Right lobe of liver (tissue), 6 donors: ENCODE data around the gene RIPK1. TPM values are rescaled to one million over a fixed set of nuclear protein-coding genes. Genes with fewer than 3 reads are reported as not detected.
A peak's percentile ranks its signal among the peaks of the same experiment; 100 is the strongest.

Source experiments
- ATAC-seq, 4 donors: fragments of 200-7000 bp; cut with Tn5 transposase; one replicate each; pipeline ENCODE4 v1.9.1; 2020; ENCODE audit warnings: mild to moderate bottlenecking in 4 of 4, moderate library complexity in 4 of 4
- DNase-seq, 3 donors: peaks; one replicate each; pipeline ENCODE4 v3.0.0-alpha.2; 2020
- H3K27ac ChIP-seq, 3 donors: fragments of 200-600 bp; one replicate each; pipeline ENCODE4 v1.8.0; 2022
- H3K27me3 ChIP-seq, 2 donors: fragments of 200-600 bp; one replicate each; pipeline ENCODE4 v1.8.0; 2022
- H3K36me3 ChIP-seq, 4 donors: fragments of 200-600 bp; sonication (generic) in 1 of 4; one replicate each; pipeline versions ENCODE4 v1.5.1 to v1.8.0; 2017 to 2022; ENCODE audit warnings: control low read depth in 1 of 4
- H3K4me1 ChIP-seq, 4 donors: fragments of 200-600 bp; sonication (generic) in 1 of 4; one replicate each; pipeline versions ENCODE4 v1.5.1 to v1.8.0; 2017 to 2022; ENCODE audit warnings: control low read depth in 1 of 4
- H3K4me3 ChIP-seq, 3 donors: fragments of 200-600 bp; one replicate each; pipeline ENCODE4 v1.8.0; 2022
- H3K9me3 ChIP-seq, 4 donors: fragments of 200-600 bp; sonication (generic) in 1 of 4; one replicate each; pipeline versions ENCODE4 v1.5.1 to v1.8.0; 2017 to 2022; ENCODE audit warnings: control low read depth in 1 of 4
- POLR2A ChIP-seq: fragments of 450-650 bp; IDR thresholded peaks from one replicate; pipeline ENCODE4 v1.6.1; 2017; ENCODE audit warnings: antibody characterized with exemption, mild to moderate bottlenecking
- WGBS: methylation state at CpG from one replicate; pipeline ENCODE4 v1.1.6; 2018; ENCODE audit warnings: low coverage, low lambda C conversion rate; ENCODE audit not compliant: insufficient coverage; ENCODE audit errors: missing lambda C conversion rate; 5-methylcytosine and 5-hydroxymethylcytosine counted together
- intact Hi-C, 2 donors: fragments of 100-400 bp; cut with DNase I; formaldehyde crosslinking; loops; one replicate each; pipeline versions ENCODE4 v1.11.2 to v1.14.1; 2022
- total RNA-seq, 6 experiments: library from RNA; depleted of rRNA in 2 of 6; stranded (reverse); fragments of >200 nt in 2 of 6; fragmentation: NEBNext Ultra II Directional in 3 of 6; extraction: Animal tissue kit (Norgen Biotek cat#: 25700) in 3 of 6; gene quantifications; one replicate each; pipeline versions ENCODE4 v1.1.0 to v1.2.4, GENCODE V29; 2016 to 2023
- TF ChIP-seq, protein P1 (sequence below), 4 donors: fragments of 200-600 bp in 3 of 4; fragments of 450-650 bp in 1 of 4; IDR thresholded peaks; one replicate each; pipeline versions ENCODE4 v1.5.1 to v1.8.0; 2016 to 2022; ENCODE audit warnings: antibody characterized with exemption in 4 of 4, mild to moderate bottlenecking in 2 of 4
- donor health status: DM: no; HTN: yes; CAD: no.
- donor health status: DM: no; HTN: no; CAD: no.
- donor health status: DM: no; HTN: no; CAD: no.
- donor health status: DM: no; HTN: yes; CAD: no.
- donor health status: DM: no; HTN: yes; CAD: no.

RIPK1 gene
- total RNA-seq, 6 experiments from 2014 or later = 13.9 to 17.6 (median 16.6) TPM

GRCh38 chr6:3036861-3037637 lies 31.2 kb upstream of the RIPK1 start:
- Histone ChIP-seq H3K4me1 (no peaks in the 10 kb centered on the region), H3K4me3 (no peak overlapping the region), H3K36me3 (no peaks in the 10 kb centered on the region), H3K27me3 (no peaks in the 10 kb centered on the region), H3K9me3 (no peaks in the 10 kb centered on the region), H3K27ac (no peak overlapping the region)
- TF ChIP-seq, protein P1, sequence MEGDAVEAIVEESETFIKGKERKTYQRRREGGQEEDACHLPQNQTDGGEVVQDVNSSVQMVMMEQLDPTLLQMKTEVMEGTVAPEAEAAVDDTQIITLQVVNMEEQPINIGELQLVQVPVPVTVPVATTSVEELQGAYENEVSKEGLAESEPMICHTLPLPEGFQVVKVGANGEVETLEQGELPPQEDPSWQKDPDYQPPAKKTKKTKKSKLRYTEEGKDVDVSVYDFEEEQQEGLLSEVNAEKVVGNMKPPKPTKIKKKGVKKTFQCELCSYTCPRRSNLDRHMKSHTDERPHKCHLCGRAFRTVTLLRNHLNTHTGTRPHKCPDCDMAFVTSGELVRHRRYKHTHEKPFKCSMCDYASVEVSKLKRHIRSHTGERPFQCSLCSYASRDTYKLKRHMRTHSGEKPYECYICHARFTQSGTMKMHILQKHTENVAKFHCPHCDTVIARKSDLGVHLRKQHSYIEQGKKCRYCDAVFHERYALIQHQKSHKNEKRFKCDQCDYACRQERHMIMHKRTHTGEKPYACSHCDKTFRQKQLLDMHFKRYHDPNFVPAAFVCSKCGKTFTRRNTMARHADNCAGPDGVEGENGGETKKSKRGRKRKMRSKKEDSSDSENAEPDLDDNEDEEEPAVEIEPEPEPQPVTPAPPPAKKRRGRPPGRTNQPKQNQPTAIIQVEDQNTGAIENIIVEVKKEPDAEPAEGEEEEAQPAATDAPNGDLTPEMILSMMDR (IDR thresholded peaks at IDR 0.05) = no peak
- no peak for TF ChIP-seq POLR2A
- ATAC-seq = peak in 3 of 4 donors; percentile 29 to 45 (median 32)
- WGBS = 59% methylated on average over 17 of the region's 19 CpGs
- DNase-seq = no peak
- intact Hi-C loops = no loop called here

GRCh38 chr6:3037638-3038365 lies 30.5 kb upstream of the RIPK1 start:
- Histone ChIP-seq H3K4me3 (no peak overlapping the region), H3K36me3 (no peaks in the 10 kb centered on the region), H3K4me1 (no peaks in the 10 kb centered on the region), H3K27me3 (no peaks in the 10 kb centered on the region), H3K27ac (no peak overlapping the region), H3K9me3 (no peaks in the 10 kb centered on the region)
- no peak for TF ChIP-seq POLR2A
- TF ChIP-seq, protein P1 (IDR thresholded peaks at IDR 0.05) = no peak
- ATAC-seq = peak in 2 of 4 donors; percentile 10 to 27
- DNase-seq = no peak
- intact Hi-C loops = no loop called here
- 44% methylated on average over 7 of the region's 7 CpGs for WGBS

DNA sequence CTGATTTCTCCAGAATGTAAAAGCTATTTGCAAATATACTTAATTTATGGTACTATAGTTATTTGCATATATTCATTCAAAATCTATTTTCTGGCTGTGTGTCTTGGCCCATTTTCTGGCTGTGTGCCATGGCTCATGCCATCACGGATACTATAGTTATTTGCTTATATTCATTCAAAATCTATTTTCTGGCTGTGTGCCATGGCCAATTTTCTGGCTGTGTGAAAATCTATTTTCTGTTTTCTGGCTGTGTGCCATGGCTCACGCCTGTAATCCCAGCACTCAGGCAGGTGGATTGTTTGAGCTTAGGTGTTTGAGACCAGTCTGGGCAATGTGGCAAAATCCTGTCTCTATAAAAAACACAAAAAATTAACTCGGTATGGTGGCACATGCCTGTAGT lies 28.9 kb upstream of the RIPK1 start:
- ATAC-seq (no peak), DNase-seq (no peak)
- intact Hi-C loops = no loop called here
- WGBS = 38% methylated on average over 3 of the region's 3 CpGs
- Histone ChIP-seq H3K27me3 (no peaks in the 10 kb centered on the region), H3K36me3 (no peaks in the 10 kb centered on the region), H3K27ac (no peak overlapping the region), H3K9me3 (no peaks in the 10 kb centered on the region), H3K4me1 (no peaks in the 10 kb centered on the region), H3K4me3 (no peak overlapping the region)
- TF ChIP-seq, protein P1 (IDR thresholded peaks at IDR 0.05) = no peak
- no peak for TF ChIP-seq POLR2A

DNA sequence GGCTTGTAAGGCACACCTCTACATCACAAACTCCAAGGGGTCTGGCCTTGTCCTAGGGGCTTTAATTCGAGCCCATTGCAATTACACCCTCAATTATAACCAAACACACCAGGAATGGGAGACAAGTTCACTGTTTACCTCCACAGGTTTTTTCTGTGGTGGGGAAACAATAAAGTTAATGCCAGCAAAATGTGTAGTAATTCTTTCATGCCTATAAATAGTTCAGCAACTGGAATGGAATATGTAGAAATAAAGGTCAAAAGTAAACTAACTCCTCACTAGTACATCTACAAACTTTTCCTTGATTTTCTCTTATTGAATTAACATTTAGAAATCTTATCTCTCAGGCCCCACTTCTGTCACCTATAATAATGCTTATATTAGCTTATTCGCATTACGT lies 27.1 kb upstream of the RIPK1 start:
- Histone ChIP-seq H3K4me3 (no peak overlapping the region), H3K36me3 (no peaks in the 10 kb centered on the region), H3K4me1 (no peaks in the 10 kb centered on the region), H3K9me3 (no peaks in the 10 kb centered on the region), H3K27ac (no peak overlapping the region), H3K27me3 (no peaks in the 10 kb centered on the region)
- ATAC-seq (no peak), DNase-seq (no peak)
- WGBS = 90% methylated on average over 3 of the region's 3 CpGs
- intact Hi-C loops = no loop called here
- no peak for TF ChIP-seq POLR2A
- TF ChIP-seq, protein P1 (IDR thresholded peaks at IDR 0.05) = no peak
